GM12891 (cell line): ENCODE results near the gene ARHGEF40.

Experiments used
- DNase-seq: peaks from one replicate; pipeline ENCODE4 v3.0.0; 2011; ENCODE audit warnings: low spot score; ENCODE audit not compliant: insufficient read length
- FAIRE-seq: peaks from 2 replicates; lab custom pipeline; 2011; peaks lifted over from hg19 to GRCh38; lab: Jason Lieb, UNC
- PAX5 ChIP-seq: IDR thresholded peaks from 2 replicates; pipeline ENCODE4 v1.6.1; 2011; ENCODE audit warnings: low read length, moderate library complexity, mild to moderate bottlenecking; ENCODE audit not compliant: insufficient read depth, severe bottlenecking
- POLR2A ChIP-seq: IDR thresholded peaks from 2 replicates; pipeline ENCODE4 v1.6.1; 2011; ENCODE audit warnings: low read depth, low read length, control low read depth
- POLR2AphosphoS5 ChIP-seq: IDR thresholded peaks from 2 replicates; pipeline ENCODE4 v1.6.1; 2011; ENCODE audit warnings: low read depth, low read length, control low read depth
- POU2F2 ChIP-seq: IDR thresholded peaks from 2 replicates; pipeline ENCODE4 v1.6.1; 2011; ENCODE audit warnings: low read depth, mild to moderate bottlenecking, control low read depth, low read length, moderate library complexity
- SPI1 ChIP-seq: IDR thresholded peaks from 2 replicates; pipeline ENCODE4 v1.6.1; 2011; ENCODE audit warnings: low read depth, low read length, control low read depth
- TAF1 ChIP-seq: IDR thresholded peaks from 2 replicates; pipeline ENCODE4 v1.6.1; 2011; ENCODE audit warnings: low read depth, low read length, control low read depth

The ARHGEF40 gene

GRCh38 chr14:21113369-21113768 is 43.3 kb downstream of the ARHGEF40 start:
- TF ChIP-seq SPI1 = no peak
- no peak for TF ChIP-seq POU2F2
- no peak for TF ChIP-seq PAX5
- TF ChIP-seq POLR2A = no peak
- no peak for TF ChIP-seq POLR2AphosphoS5
- no peak for TF ChIP-seq TAF1
- no peak for FAIRE-seq
- DNase-seq = no peak

GRCh38 chr14:21118933-21119332 is 48.8 kb downstream of the ARHGEF40 start:
- FAIRE-seq = no peak
- DNase-seq = no peak
- TF ChIP-seq PAX5 = no peak
- no peak for TF ChIP-seq POLR2AphosphoS5

GRCh38 chr14:21120686-21121085 is 50.6 kb downstream of the ARHGEF40 start:
- DNase-seq (no peak), FAIRE-seq (no peak)
- TF ChIP-seq SPI1 = no peak
- TF ChIP-seq POLR2A = no peak
- no peak for TF ChIP-seq PAX5
- TF ChIP-seq POLR2AphosphoS5 = no peak
- TF ChIP-seq POU2F2 = no peak
- TF ChIP-seq TAF1 = no peak

DNA sequence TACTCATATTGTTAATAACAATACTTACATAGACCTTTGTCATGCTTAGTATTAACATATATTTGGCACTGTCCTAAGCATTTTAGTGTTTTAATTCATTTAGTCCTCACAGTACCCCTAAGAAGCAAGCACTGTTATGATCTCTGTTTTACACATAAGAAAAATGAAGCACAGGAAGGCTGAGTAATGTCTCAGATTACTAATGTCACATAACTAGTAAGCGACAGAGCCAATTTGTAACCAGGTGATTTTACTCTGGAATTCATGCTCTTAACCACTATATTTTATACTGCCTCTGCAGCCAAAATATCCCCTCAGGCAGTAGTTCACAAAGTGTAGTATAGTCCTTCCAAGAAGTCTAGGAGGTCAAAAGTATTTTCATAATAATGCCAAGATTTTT is 51.0 kb downstream of the ARHGEF40 start:
- DNase-seq = no peak
- FAIRE-seq = no peak

DNA sequence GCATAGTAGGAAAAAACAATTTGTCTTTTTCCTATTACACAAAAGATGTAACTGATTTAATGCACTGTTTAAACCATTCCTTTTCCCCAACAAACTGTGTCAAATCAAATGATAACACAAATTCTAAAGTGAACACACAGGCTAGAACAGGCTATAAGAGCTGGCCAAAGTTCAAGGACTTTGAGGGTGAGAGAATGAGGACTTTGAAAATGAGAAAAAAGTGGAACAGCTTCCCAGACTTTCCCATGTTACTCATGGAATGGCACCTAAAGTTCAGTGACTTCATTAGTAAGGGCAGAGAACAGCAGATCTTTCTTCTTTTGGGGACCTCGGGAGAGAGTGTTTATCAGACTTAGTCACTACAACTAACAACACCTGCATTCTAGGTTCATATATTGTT is 53.3 kb downstream of the ARHGEF40 start:
- FAIRE-seq = no peak
- TF ChIP-seq POLR2AphosphoS5 = no peak
- TF ChIP-seq PAX5 = no peak
- TF ChIP-seq SPI1 = no peak
- TF ChIP-seq POLR2A = no peak
- no peak for TF ChIP-seq POU2F2
- no peak for TF ChIP-seq TAF1
- no peak for DNase-seq

More for the DNA sequence above, 51.0 kb downstream of the ARHGEF40 start:
- TF ChIP-seq POLR2A (no peak), POU2F2 (no peak), POLR2AphosphoS5 (no peak), SPI1 (no peak), PAX5 (no peak), TAF1 (no peak)

DNA sequence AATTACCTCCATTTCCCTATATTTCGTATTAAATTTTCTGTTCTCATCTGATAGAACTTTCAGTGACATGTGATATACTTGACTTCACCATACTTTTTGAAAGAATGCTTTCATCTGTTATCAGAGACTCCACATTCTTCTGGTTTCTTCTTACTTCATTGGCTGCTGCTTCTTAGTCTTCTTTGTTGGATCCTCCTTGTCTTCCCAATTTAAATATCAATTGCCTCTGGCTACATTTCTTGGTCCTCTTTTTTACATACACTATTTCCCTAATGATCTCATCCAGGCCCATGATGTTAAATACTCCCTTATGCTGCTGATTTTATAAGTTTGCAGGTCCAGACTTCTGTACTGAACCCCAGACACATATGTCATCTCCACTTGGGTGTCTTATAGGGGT is 63.8 kb downstream of the ARHGEF40 start:
- FAIRE-seq = no peak
- TF ChIP-seq SPI1 (no peak), POLR2A (no peak), POLR2AphosphoS5 (no peak), POU2F2 (no peak), PAX5 (no peak), TAF1 (no peak)
- DNase-seq = no peak

DNA sequence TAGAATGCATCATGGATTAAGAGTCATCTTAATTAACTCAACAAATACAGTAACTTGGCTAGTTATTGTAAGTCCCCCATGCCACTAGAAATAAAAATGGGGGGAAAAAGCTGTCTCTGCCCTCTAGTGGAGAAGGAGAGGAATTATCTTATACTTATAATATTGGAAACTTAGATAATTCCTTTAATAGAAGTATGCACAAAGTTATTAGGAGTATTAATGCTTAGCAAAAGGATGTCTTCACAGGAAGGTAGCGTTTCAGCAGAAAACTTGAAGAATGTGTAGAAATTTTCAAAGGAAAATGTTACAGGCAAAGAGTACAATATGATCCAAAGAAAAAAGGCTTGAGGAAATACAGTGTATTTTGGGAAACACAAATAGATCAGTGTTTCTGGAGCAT is 65.9 kb downstream of the ARHGEF40 start:
- no peak for FAIRE-seq
- TF ChIP-seq PAX5 (no peak), POU2F2 (no peak), TAF1 (no peak), SPI1 (no peak), POLR2AphosphoS5 (no peak), POLR2A (no peak)
- DNase-seq = peak; percentile 25
